T-cell (primary cell): Measurements from ENCODE around the gene TULP1. TPM values are rescaled to one million over a fixed set of nuclear protein-coding genes. Genes with fewer than 3 reads are reported as not detected.

ENCODE experiments used
- ATAC-seq, 4 experiments: fragments of 200-7000 bp in 3 of 4; fragments of 150-1000 bp in 1 of 4; cut with Tn5 transposase; replicated peaks in 1 of 4; 1 replicate in 3 of 4; 2 replicates in 1 of 4; pipeline ENCODE4 v1.10.0; 2021; ENCODE audit warnings: moderate library complexity in 3 of 4, mild to moderate bottlenecking in 2 of 4, moderate number of reproducible peaks in 1 of 4
- CTCF ChIA-PET, 2 donors: fragments of 300-600 bp; sonication (Branson Sonifier 250); formaldehyde crosslinking; loops; one replicate each; lab custom pipeline; 2022; ENCODE audit warnings: antibody characterized with exemption in 2 of 2; lab: Charles Lee
- POLR2A ChIA-PET, 2 donors: fragments of 300-600 bp; sonication (Branson Sonifier 250); formaldehyde crosslinking; loops; one replicate each; lab custom pipeline; 2022; ENCODE audit warnings: antibody characterized with exemption in 2 of 2; lab: Charles Lee
- DNase-seq, 35 experiments: peaks; one replicate each; pipeline versions ENCODE4 v3.0.0 to v3.0.0-alpha.2; 2013 to 2023
- H3K27ac ChIP-seq: one replicate; pipeline ENCODE4 v1.5.1; 2013; ENCODE audit warnings: low read length
- H3K27me3 ChIP-seq, 2 experiments: replicated peaks in 1 of 2; 1 replicate in 1 of 2; 2 replicates in 1 of 2; pipeline versions ENCODE4 v1.6.1 to v1.7.0; 2013; ENCODE audit warnings: low read length in 1 of 2, mixed read lengths in 1 of 2; ENCODE audit not compliant: control insufficient read depth in 2 of 2, insufficient read depth in 2 of 2; ENCODE audit errors: extremely low read depth in 1 of 2
- H3K36me3 ChIP-seq, 2 donors: 1 replicate in 1 of 2; 2 replicates in 1 of 2; pipeline versions ENCODE4 v1.6.1 to v1.7.0; 2013; ENCODE audit warnings: low read length in 1 of 2; ENCODE audit not compliant: control insufficient read depth in 2 of 2, insufficient read depth in 1 of 2; ENCODE audit errors: extremely low read depth in 1 of 2
- H3K4me1 ChIP-seq, 2 experiments: 1 replicate in 1 of 2; 2 replicates in 1 of 2; pipeline versions ENCODE4 v1.6.1 to v1.7.0; 2013; ENCODE audit warnings: low read length in 2 of 2, mixed read lengths in 1 of 2; ENCODE audit not compliant: insufficient read depth in 2 of 2, control insufficient read depth in 1 of 2; ENCODE audit errors: extremely low read depth in 1 of 2
- H3K4me3 ChIP-seq, 2 donors: 1 replicate in 1 of 2; 2 replicates in 1 of 2; pipeline versions ENCODE4 v1.5.1 to v1.7.0; 2013; ENCODE audit warnings: mild to moderate bottlenecking in 2 of 2, low read length in 1 of 2, moderate library complexity in 1 of 2; ENCODE audit not compliant: control insufficient read depth in 1 of 2; ENCODE audit errors: extremely low read depth in 1 of 2
- H3K9me3 ChIP-seq: 2 replicates; pipeline ENCODE4 v1.7.0; 2013
- H3K27ac Mint-ChIP-seq, 2 donors: one replicate each; pipeline ENCODE4 v1.8.0; 2020 to 2021; ENCODE audit warnings: mild to moderate bottlenecking in 2 of 2, mixed read lengths in 2 of 2
- H3K27me3 Mint-ChIP-seq, 2 donors: one replicate each; pipeline ENCODE4 v1.8.0; 2021 to 2022; ENCODE audit warnings: mixed read lengths in 2 of 2
- H3K36me3 Mint-ChIP-seq: one replicate; pipeline ENCODE4 v1.8.0; 2021; ENCODE audit warnings: mixed read lengths
- H3K4me1 Mint-ChIP-seq, 3 donors: one replicate each; pipeline ENCODE4 v1.8.0; 2020 to 2022; ENCODE audit warnings: mixed read lengths in 3 of 3, mild to moderate bottlenecking in 1 of 3
- H3K4me3 Mint-ChIP-seq, 3 donors: one replicate each; pipeline ENCODE4 v1.8.0; 2020 to 2022; ENCODE audit warnings: mild to moderate bottlenecking in 3 of 3, mixed read lengths in 3 of 3, moderate library complexity in 3 of 3
- H3K9me3 Mint-ChIP-seq, 3 donors: one replicate each; pipeline ENCODE4 v1.8.0; 2020 to 2022; ENCODE audit warnings: mixed read lengths in 3 of 3
- WGBS: methylation state at CpG from one replicate; pipeline ENCODE4 v1.1.5; 2013; ENCODE audit warnings: missing lambda C conversion rate; ENCODE audit not compliant: insufficient coverage; 5-methylcytosine and 5-hydroxymethylcytosine counted together
- total RNA-seq, 35 experiments: library from RNA in 6 of 35; stranded (reverse) in 6 of 35; fragments of 120-200 nt in 1 of 35; gene quantifications; one replicate each; pipeline versions ENCODE4 v1.2.1 to v1.2.4 and lab custom pipeline; 2013 to 2026

Gene TULP1
- total RNA-seq, 5 donors from 2014 or later (not counting 1 experiment from before 2014, with no cell fraction given) = not detected

- ATAC-seq = no peak
- peaks cover 6 to 29% of the 10 kb centered on the region in 2 donors for H3K27me3 Mint-ChIP-seq
- H3K4me1 Mint-ChIP-seq = peaks cover 0 to 5% (median 2%) of the 10 kb centered on the region in 3 donors
These were observed 690 bp downstream of the TULP1 start for GRCh38 chr6:35512006-35512405.

GRCh38 chr6:35511562-35511941, 1.1 kb downstream of the TULP1 start:
- CTCF ChIA-PET = no interaction called here
- H3K36me3 Mint-ChIP-seq = no peaks in the 10 kb centered on the region
- DNase-seq = no peak
- H3K27me3 Mint-ChIP-seq = peaks cover 6 to 29% of the 10 kb centered on the region in 2 donors
- Histone ChIP-seq H3K27ac (no peak overlapping the region), H3K4me3 (peak overlapping the region in 1 of 2 donors; percentile 17), H3K27me3 (peaks cover 2 to 39% of the 10 kb centered on the region in 2 experiments), H3K36me3 (no peaks in the 10 kb centered on the region), H3K4me1 (peaks cover 2 to 16% of the 10 kb centered on the region in 2 experiments), H3K9me3 (no peaks in the 10 kb centered on the region)
- no peaks in the 10 kb centered on the region for H3K9me3 Mint-ChIP-seq
- POLR2A ChIA-PET = no interaction called here
- H3K4me3 Mint-ChIP-seq = peak overlapping the region in 1 of 3 donors; percentile 16
- H3K4me1 Mint-ChIP-seq = peaks cover 0 to 5% (median 2%) of the 10 kb centered on the region in 3 donors
- WGBS = 41% methylated on average over 23 of the region's 32 CpGs
- peak in 2 of 4 experiments; percentile 20 to 23 for ATAC-seq
- H3K27ac Mint-ChIP-seq = no peak overlapping the region

More at GRCh38 chr6:35512006-35512405, 690 bp downstream of the TULP1 start:
- Histone ChIP-seq H3K4me3 (no peak overlapping the region), H3K9me3 (no peaks in the 10 kb centered on the region), H3K4me1 (peaks cover 2 to 16% of the 10 kb centered on the region in 2 experiments), H3K27ac (no peak overlapping the region), H3K27me3 (peaks cover 2 to 39% of the 10 kb centered on the region in 2 experiments), H3K36me3 (no peaks in the 10 kb centered on the region)
- Mint-ChIP-seq H3K4me3 (peak overlapping the region in 2 of 3 donors; percentile 25 to 61), H3K9me3 (no peaks in the 10 kb centered on the region), H3K27ac (no peak overlapping the region), H3K36me3 (no peaks in the 10 kb centered on the region)
- 0% methylated on average over 1 of the region's 26 CpGs for WGBS
- ChIA-PET CTCF (no interaction called here), POLR2A (no interaction called here)
- DNase-seq = no peak

- CTCF ChIA-PET = no interaction called here
- H3K9me3 ChIP-seq = no peaks in the 10 kb centered on the region
- H3K27me3 ChIP-seq = peaks cover 2 to 41% of the 10 kb centered on the region in 2 experiments
- Mint-ChIP-seq H3K36me3 (no peaks in the 10 kb centered on the region), H3K27ac (no peak overlapping the region), H3K9me3 (no peaks in the 10 kb centered on the region), H3K27me3 (peaks cover 6 to 29% of the 10 kb centered on the region in 2 donors), H3K4me1 (peaks cover 0 to 5% (median 2%) of the 10 kb centered on the region in 3 donors), H3K4me3 (peak overlapping the region in 1 of 3 donors; percentile 16)
- POLR2A ChIA-PET = interaction anchor here in 1 of 2 donors (0.5 kb wide), 1 partner anchor 1123 kb away, joined by 9 read pairs; no protein-coding TSS in a partner anchor
- H3K27ac ChIP-seq = no peak overlapping the region
- H3K36me3 ChIP-seq = no peaks in the 10 kb centered on the region
- 67% methylated on average over 1 of the region's 7 CpGs for WGBS
- peak overlapping the region in 1 of 2 donors; percentile 17 for H3K4me3 ChIP-seq
- ATAC-seq (no peak), DNase-seq (no peak)
- peaks cover 2 to 16% of the 10 kb centered on the region in 2 experiments for H3K4me1 ChIP-seq
These were observed 1.7 kb downstream of the TULP1 start for GRCh38 chr6:35510916-35511561.

DNA sequence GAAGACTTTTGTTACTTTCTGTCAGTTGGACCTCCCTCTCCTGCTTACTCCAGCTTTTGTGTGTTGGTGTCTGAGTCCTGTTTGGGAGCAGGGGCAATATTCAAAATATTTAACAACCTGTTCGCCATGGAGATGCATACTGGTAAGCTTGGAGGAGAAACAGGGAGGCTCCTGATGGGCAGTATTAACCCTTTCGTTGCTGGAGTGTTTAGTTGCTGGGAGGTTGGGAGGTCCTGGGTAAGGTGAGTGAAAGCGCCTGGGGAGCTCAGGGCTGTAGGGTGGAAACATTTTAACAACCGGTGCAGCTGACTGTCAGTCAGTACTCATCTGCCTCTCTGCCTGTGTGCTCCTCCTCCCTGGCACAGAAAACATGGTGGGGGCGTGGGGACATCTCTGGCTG, 4.2 kb downstream of the TULP1 start:
- H3K27me3 Mint-ChIP-seq = peaks cover 6 to 27% of the 10 kb centered on the region in 2 donors
- no peak overlapping the region for H3K4me3 Mint-ChIP-seq
- POLR2A ChIA-PET = no interaction called here
- no peaks in the 10 kb centered on the region for H3K9me3 Mint-ChIP-seq
- Histone ChIP-seq H3K27me3 (peaks cover 2 to 52% of the 10 kb centered on the region in 2 experiments), H3K36me3 (no peaks in the 10 kb centered on the region), H3K4me1 (peaks cover 2 to 16% of the 10 kb centered on the region in 2 experiments), H3K4me3 (no peak overlapping the region), H3K27ac (no peak overlapping the region), H3K9me3 (no peaks in the 10 kb centered on the region)
- H3K36me3 Mint-ChIP-seq = no peaks in the 10 kb centered on the region
- CTCF ChIA-PET = no interaction called here
- DNase-seq (no peak), ATAC-seq (no peak)
- no peak overlapping the region for H3K27ac Mint-ChIP-seq
- 70% methylated on average over 3 of the region's 5 CpGs for WGBS
- H3K4me1 Mint-ChIP-seq = peaks cover 0 to 5% (median 2%) of the 10 kb centered on the region in 3 donors

- DNase-seq (no peak), ATAC-seq (no peak)
- peaks cover 0 to 5% (median 2%) of the 10 kb centered on the region in 3 donors for H3K4me1 Mint-ChIP-seq
- H3K27me3 Mint-ChIP-seq = peaks cover 6 to 29% of the 10 kb centered on the region in 2 donors
- H3K36me3 Mint-ChIP-seq = no peaks in the 10 kb centered on the region
- Histone ChIP-seq H3K27me3 (peaks cover 2 to 54% of the 10 kb centered on the region in 2 experiments), H3K36me3 (no peaks in the 10 kb centered on the region), H3K27ac (no peak overlapping the region), H3K9me3 (no peaks in the 10 kb centered on the region), H3K4me1 (peaks cover 2 to 16% of the 10 kb centered on the region in 2 experiments), H3K4me3 (no peak overlapping the region)
- CTCF ChIA-PET = no interaction called here
- POLR2A ChIA-PET = no interaction called here
- H3K4me3 Mint-ChIP-seq = no peak overlapping the region
- H3K27ac Mint-ChIP-seq = no peak overlapping the region
- H3K9me3 Mint-ChIP-seq = no peaks in the 10 kb centered on the region
- 38% methylated on average over 1 of the region's 2 CpGs for WGBS
These were observed 4.7 kb downstream of the TULP1 start for GRCh38 chr6:35508027-35508426.

DNA sequence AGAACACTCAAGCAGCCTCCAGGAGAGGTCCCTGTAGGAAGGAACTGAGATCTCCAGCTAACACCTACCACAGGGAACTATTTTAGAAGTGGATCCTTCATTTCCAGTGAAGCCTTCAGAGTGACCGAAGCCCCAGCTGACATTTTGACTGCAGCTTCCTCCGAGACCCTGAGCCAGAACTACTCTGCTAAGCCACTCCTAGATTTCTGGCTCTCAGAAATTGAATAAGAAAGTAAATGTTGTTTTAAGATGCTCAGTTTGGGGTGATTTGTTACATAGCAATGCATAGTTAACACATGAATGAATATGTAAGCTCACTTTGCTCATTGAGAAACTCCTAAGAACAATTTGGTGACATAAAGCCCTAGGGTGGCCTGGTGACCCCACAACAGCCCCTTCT, 5.5 kb downstream of the TULP1 start:
- H3K9me3 ChIP-seq = no peaks in the 10 kb centered on the region
- Mint-ChIP-seq H3K27me3 (peaks cover 6 to 31% of the 10 kb centered on the region in 2 donors), H3K9me3 (no peaks in the 10 kb centered on the region), H3K4me3 (no peak overlapping the region), H3K27ac (no peak overlapping the region), H3K36me3 (no peaks in the 10 kb centered on the region), H3K4me1 (peaks cover 0 to 5% (median 2%) of the 10 kb centered on the region in 3 donors)
- no peak for DNase-seq
- CTCF ChIA-PET = interaction anchor here in 1 of 2 donors (1.1 kb wide), 1 partner anchor 15 kb away, joined by 4 read pairs; no protein-coding TSS in a partner anchor
- H3K4me3 ChIP-seq = no peak overlapping the region
- peaks cover 2 to 13% of the 10 kb centered on the region in 2 experiments for H3K4me1 ChIP-seq
- WGBS = no CpG with 5 or more reads among the region's 2 CpGs
- no peak overlapping the region for H3K27ac ChIP-seq
- POLR2A ChIA-PET = interaction anchor here in 1 of 2 donors (0.7 kb wide), 1 partner anchor 32 kb away, joined by 10 read pairs; no protein-coding TSS in a partner anchor
- H3K36me3 ChIP-seq = no peaks in the 10 kb centered on the region
- peaks cover 2 to 49% of the 10 kb centered on the region in 2 experiments for H3K27me3 ChIP-seq
- no peak for ATAC-seq
